ENCODE results near the gene RNF144B.

Gene RNF144B

GRCh38 chr6:18477301-18477941 lies 90.3 kb downstream of the RNF144B start:
- in situ Hi-C loops (cut with HindIII; ENCODE audit: low sequenced_read_pairs), result no loop called here

GRCh38 chr6:18478610-18479009 lies 91.5 kb downstream of the RNF144B start:
- in situ Hi-C loops (cut with HindIII; ENCODE audit: low sequenced_read_pairs), result no loop called here

DNA sequence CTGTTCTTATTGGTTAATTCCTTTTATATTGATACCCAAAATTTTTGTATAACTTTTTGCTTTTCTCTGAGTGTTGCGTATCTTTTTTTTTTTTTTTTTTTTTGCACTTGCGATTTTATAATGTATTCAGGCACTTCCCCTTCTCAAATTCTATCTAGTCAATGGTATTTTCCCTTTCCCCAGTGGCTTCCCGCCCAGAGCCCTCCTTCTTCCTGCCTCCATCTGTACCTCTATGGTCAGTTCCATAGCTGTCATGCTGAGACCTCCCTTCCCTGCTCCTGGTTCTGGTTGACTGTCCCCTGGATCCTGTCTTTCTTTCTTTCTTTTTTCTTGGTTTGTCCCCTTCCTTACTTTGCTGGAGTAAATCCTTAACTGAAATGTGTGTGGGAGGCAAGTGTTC lies 94.7 kb downstream of the RNF144B start:
- in situ Hi-C loops (cut with HindIII; ENCODE audit: low sequenced_read_pairs), result no loop called here

DNA sequence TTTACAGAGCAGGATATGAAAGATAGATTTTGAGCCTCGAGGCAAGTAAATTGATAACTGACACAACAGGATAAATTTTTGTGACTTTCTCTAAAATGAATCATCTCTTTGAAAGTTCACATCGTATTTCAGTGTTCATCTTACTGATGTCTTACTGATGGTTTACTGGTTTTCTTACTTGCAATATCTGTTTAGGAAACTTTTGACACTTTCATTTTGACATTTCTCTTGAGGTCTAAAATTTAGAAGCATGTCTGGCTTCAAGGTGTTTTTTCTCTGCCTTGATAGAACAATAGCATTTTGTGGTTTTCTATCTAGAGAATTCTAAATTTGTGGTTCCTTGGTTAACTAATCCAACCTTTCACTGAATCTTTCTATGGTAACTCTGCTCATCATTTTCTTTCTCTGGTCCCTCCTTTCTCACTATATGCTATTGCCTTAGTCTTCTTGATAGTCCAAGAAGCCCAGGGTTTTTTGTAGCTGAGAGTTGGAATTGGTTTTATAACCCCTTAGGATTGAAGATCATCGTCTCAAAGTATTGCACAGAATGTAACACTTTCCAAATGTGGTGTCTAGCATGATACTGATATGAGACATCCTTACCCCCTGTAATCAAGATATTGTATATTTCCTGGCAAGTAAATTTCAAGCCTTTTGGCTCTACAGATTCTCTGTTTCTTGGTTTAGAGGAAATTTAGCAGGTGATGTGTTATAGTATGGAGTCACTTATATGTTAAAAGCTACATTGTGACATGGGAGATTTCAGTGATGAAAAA lies 98.7 kb downstream of the RNF144B start:
- in situ Hi-C loops (cut with HindIII; ENCODE audit: low sequenced_read_pairs), result no loop called here

DNA sequence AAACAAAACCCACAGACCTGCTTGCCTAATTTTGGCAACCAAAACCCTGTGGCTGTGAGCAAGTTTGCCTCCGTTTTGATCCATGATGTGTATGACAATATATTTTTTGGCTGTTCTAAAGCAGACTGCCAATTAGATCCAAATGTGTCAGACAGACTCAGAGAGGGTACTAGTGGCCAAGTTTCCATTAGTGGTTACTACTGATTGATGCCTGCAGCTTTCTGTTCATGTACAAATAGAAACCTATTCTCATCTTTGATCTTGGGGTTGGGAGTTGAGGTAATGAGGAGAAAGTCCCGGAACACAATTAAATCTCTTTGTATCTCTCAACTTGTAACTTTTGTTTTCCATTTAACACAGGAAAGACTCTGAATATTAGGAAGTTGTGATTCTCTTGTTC lies 100.9 kb downstream of the RNF144B start:
- in situ Hi-C loops (cut with HindIII; ENCODE audit: low sequenced_read_pairs), result no loop called here

- in situ Hi-C loops (cut with HindIII; ENCODE audit: low sequenced_read_pairs), result no loop called here
Measured at GRCh38 chr6:18488526-18489270, 101.5 kb downstream of the RNF144B start.

GRCh38 chr6:18489335-18489734 lies 102.2 kb downstream of the RNF144B start:
- in situ Hi-C loops (cut with HindIII; ENCODE audit: low sequenced_read_pairs), result no loop called here

DNA sequence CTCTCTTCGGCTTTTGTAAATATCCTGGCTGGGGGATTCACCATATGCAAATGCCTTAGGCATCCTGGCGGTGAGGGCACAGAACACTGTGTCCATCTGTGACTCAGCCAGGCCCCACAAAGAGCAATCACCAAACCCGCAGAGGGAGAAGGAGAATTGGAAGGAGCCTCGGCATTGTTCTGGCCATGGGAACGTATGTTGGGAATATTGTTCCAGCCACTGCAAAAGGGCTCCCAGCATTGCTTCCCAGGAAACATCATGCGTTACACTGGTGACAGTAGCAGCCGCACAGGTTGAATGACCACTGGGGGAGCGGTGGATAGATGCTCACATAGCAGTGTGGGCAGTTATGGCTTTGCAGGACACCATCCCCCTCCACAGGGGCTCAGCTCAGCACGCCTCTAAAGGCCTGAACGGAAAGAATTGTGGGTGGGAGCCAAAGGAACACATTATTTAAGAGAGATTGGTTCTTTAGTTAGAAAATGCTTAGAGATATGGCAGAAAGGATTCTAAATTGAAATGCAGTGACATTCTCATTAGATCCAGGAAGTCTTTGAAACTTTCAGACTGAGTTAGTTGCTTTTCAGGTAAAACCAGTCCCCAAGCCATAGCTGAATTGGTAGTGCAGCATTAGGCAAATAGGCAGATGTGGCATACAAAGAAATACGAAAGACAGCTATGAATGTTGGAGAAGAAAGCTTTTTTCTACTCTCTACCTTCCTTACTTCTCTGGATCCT lies 104.3 kb downstream of the RNF144B start:
- in situ Hi-C loops (cut with HindIII; ENCODE audit: low sequenced_read_pairs), result no loop called here

GRCh38 chr6:18492972-18493371 lies 105.8 kb downstream of the RNF144B start:
- in situ Hi-C loops (cut with HindIII; ENCODE audit: low sequenced_read_pairs), result no loop called here

GRCh38 chr6:18493382-18493891 lies 106.3 kb downstream of the RNF144B start:
- in situ Hi-C loops (cut with HindIII; ENCODE audit: low sequenced_read_pairs), result no loop called here

DNA sequence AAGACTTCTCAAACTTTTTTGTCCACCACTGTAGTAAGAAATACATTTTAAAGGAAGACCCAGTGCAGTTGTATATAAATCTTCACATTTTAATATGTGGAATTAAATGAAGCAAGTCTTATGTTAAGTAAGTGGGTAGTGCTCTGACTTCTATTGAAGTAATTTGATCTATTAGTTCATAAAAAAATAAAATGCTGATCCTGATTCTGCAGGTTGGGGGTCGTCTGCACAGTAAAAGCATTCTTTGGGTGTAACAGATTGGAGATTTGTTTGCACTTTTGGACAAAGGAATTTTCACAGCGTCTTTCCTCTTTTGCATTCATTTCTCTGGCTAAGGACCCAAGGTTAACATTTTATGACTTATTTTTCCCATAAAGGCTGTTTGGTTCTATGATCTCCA lies 106.8 kb downstream of the RNF144B start:
- in situ Hi-C loops (cut with HindIII; ENCODE audit: low sequenced_read_pairs), result no loop called here

GRCh38 chr6:18495236-18495635 lies 108.1 kb downstream of the RNF144B start:
- in situ Hi-C loops (cut with HindIII; ENCODE audit: low sequenced_read_pairs), result no loop called here

DNA sequence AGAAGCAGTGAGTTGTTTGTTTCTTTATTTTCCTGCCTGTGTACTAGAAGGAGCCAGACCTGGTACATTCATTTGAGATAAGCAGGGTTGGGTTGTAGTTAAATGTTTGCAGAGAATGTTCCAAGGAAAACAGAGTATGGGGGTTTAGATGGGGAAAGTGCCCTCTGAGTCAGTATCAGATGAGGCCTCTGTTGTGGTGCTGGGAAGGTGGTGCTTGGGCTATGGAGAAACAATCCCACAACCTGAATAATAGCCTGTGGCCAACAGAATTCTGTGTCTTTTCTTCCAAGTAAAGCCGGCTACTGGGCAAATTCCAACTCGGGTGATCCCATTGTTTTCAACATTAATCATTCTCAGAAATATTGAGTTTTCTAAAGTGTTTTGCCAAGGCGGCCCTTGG lies 109.3 kb downstream of the RNF144B start:
- in situ Hi-C loops (cut with HindIII; ENCODE audit: low sequenced_read_pairs), result no loop called here

DNA sequence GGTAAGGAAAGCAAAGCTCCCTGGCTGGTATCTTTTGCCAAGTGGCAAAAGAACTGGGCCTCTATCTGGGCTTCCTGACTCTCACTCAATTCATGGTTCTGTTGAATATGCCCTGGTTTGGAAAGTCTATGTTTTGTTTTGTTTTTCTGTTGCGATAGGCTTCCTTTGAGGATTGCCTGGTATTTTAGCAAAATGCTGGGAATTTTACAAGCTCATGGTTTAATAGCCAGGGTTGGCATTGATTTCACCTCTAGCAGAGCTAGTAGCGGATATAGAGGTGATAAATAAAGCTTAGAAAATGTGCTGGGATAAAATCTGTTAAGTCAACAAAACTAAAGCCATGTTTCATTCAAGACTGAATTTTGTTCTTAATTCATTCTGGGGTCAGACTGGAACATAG lies 109.9 kb downstream of the RNF144B start:
- in situ Hi-C loops (cut with HindIII; ENCODE audit: low sequenced_read_pairs), result no loop called here

- in situ Hi-C loops (cut with HindIII; ENCODE audit: low sequenced_read_pairs), result no loop called here
Measured at GRCh38 chr6:18498408-18498807, 111.3 kb downstream of the RNF144B start.

DNA sequence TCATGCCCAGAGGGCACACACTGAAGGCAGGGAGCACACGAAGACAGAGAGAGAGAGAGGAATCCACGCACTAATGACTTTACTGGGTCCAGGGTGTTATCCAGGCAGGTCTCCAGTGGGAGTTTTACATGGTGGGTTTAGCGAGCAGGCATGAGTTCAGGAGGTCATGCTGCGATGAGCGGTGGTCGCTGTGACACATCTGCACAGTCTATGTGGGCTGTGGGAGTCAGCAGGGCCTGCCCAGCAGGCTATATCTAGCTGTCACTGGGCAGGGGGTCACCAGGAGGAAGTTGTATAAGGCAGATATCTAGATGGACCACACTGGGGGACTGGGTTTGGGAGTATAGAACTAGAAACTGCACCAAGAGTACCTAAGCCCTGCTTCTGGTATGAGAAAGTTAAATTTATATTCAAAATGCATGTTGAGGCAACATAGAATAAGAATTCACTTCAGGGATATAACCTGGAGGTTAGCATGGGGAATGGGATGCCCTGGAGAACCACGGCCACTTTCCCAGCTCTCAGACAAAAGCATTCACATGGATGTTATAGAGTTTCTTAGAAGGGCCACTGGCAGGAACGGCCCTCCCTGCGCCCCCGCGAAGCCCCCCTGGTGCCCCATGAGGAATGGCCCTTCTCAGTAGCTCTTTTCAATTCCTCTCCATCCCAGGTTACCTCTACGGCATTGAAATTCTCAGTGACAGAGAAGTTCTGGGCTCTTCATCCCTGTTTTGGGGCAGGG lies 113.9 kb downstream of the RNF144B start:
- in situ Hi-C loops (cut with HindIII; ENCODE audit: low sequenced_read_pairs), result no loop called here

- in situ Hi-C loops (cut with HindIII; ENCODE audit: low sequenced_read_pairs), result no loop called here
Measured at GRCh38 chr6:18501663-18502013, 114.5 kb downstream of the RNF144B start.

DNA sequence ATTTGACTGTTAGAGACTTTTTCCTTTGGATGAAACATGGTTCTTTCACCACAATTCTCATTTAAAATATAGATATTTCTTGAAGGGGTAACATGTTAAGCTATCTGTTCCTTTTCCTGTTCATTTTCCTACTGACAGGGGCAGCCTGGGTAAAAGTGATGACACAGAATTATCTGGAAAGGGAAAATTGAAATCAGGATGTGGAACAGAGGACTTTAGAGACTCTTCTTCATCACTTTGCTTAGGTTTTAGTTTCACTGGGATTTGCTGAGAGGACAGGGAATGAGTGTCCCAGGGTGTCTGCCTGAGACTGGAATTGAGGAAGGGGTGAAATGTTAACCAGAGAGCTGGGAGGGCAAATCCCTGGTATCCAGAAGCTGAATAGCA lies 116.0 kb downstream of the RNF144B start:
- in situ Hi-C loops (cut with HindIII; ENCODE audit: low sequenced_read_pairs), result no loop called here

DNA sequence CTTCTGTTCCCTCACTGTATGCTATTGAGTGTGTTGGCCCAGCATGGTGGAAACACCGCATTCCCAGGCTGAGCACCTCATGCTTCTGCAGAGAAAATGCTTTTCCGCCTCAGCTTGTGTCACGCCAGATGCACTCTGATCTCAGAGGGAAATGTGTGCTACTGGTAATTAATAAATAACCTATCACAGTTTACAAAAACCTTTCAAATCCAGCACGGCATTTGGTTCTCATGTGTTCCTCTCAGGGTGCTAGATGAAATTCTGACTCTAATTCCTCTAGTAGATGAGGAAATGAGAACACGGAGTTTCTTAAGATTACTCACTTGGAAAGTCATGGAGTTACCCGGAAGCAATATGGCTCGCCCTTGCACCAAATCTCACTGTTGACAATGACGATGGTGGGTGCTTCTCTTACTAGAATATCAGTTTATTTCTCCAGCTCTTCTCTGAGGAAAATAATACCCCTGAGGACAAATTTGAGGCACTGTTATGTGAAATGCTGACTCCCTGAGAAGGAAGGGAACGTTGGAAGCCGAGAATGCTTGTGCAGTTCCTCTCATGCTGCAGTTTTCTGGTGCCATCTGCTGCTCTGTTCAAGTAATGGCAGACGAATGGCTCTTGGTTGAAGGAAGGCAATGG lies 116.6 kb downstream of the RNF144B start:
- in situ Hi-C loops (cut with HindIII; ENCODE audit: low sequenced_read_pairs), result no loop called here

GRCh38 chr6:18504232-18504596 lies 117.1 kb downstream of the RNF144B start:
- in situ Hi-C loops (cut with HindIII; ENCODE audit: low sequenced_read_pairs), result no loop called here

Measured in DLD1 (cell line).